ENCODE measurements around the gene CLIP3.

- TF ChIP-seq CTCF (IDR thresholded peaks at IDR 0.05 in 8 of 11, conservative IDR thresholded peaks at IDR 0.05 in 3 of 11) (no peak), POLR2A (IDR thresholded peaks at IDR 0.05) (no peak)
Measured at GRCh38 chr19:35973487-35973886, 59.2 kb downstream of the CLIP3 start.
